Activated CD4-positive, alpha-beta T cell treated with anti-CD3 and anti-CD28 coated beads, Interleukin-2, amount 50 U/mL, for 48 hours (primary cell): Measurements from ENCODE around the gene CASP10.
A peak's percentile ranks its signal among the peaks of the same experiment; 100 is the strongest.

Experiments used
- DNase-seq, 2 experiments: peaks; one replicate each; pipeline ENCODE4 v3.0.0-alpha.2; 2020

CASP10 gene

DNA sequence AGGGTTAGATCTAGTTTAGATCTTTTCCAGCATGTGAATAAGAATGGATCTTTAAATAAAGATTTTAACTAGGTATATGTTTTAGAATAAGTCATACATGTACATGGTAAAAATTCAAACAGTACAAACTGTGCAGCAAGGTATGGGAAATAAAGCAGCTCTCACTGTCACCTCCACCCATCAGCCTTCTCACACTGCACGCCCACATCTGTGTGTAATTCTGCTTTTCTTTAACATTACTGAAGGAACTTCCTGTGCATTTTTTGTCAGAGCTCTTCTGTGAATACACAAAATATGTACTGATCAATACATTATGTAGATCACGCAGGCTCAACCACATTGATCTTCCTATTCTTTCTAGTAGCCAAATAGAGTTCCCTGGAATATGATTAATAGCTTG is 80.8 kb downstream of the CASP10 start:
- no peak for DNase-seq

DNA sequence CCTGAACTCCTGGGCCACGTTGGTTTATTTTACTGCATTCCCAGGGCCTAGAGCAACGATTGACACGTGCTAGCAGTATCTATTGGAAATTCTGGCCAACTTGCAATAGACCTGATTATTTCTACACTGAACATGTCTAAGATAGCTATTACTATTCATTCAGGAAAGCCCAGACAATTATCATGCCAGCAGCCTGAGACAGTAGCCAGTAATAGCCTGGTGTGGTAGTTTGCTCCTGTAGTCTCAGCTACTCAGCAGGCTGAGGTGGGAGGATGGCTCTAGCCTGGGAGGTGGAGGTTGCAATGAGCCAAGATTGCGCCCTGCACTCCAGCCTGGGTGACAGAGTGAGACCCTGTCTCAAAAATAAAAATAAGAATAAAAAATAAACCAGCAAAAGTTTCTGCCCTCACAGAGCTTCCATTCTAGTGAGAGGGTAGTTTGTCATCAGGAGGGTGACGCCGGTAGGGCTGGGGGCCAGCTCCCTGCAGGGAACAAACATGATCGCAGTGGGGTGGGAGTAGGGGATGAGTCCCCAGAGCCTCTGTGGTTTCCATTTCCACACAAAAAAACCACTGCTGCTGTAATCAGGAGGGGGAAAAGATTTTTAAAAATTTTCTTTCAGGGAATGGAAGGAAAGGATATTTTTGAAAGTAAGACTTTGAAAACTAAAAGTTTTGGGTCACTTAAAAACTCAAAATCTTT is 81.7 kb downstream of the CASP10 start:
- DNase-seq, result no peak

DNA sequence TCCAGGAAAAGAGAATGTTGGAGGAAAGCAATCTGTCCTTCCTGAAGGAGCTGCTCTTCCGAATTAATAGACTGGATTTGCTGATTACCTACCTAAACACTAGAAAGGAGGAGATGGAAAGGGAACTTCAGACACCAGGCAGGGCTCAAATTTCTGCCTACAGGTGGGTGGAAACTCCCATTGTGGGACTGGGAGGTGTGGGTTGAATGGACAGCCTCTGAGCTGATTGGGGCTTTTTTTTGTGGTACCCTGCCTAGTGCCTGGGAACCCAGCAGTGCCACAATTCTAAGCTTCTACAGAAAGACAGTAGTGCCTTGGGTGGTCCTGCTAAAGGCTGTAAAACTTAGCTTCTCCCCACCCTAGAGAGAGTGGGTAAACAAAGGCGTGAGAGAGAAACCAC is 83.7 kb downstream of the CASP10 start:
- no peak for DNase-seq

DNA sequence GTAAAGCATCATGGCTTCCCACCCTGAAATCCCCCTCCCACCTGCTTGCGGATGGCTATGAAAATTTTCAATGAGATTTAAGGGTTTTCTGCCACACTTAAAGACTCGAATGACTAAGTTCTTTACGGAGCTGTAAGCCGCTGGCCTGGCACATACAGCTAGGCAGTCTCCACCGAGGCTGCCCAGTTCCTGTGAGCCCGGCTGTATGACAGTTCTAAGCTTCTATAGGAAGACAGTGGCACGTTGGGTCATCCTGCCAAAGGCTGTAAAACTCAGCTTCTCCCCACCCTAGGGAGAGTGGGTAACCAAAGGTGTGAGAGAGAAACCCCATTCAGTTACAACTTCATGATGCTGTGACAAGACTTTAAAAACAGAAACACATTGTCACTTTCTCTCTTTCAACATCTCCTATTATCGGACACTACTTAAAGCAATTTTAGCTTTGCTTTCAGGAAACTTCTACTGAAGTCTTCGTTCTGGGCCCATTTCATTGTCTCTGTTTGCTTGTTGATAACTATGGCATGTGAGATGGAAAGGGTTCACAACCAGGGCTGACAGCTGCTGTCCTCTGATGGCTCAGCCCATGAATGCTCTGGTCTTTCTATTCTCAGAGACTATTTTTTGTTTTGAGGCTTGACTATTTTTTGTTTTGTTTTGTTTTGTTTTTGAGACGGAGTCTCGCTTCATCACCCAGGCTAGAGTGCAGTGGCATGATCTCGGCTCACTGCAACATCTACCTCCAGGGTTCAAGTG is 84.5 kb downstream of the CASP10 start:
- DNase-seq, result peak; percentile 26 to 47

DNA sequence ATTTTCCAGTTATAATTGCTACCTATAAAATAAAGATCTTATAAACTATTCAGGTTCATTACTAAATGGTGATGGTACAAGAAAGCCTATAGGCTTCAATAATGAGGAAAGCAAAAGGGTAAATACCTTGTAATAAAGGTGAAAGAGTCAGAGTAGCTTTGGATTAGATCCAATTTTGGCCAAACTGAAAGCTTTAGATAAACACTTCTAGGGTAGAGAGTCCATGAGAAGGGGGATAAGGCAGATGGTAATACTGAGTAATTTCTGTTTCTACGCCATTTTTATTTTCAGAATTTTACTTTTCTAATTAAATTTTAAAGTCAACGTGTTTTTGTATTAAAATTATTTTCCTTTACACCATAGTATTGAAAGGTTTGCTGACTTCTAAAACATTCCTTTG is 86.8 kb downstream of the CASP10 start:
- no peak for DNase-seq

DNA sequence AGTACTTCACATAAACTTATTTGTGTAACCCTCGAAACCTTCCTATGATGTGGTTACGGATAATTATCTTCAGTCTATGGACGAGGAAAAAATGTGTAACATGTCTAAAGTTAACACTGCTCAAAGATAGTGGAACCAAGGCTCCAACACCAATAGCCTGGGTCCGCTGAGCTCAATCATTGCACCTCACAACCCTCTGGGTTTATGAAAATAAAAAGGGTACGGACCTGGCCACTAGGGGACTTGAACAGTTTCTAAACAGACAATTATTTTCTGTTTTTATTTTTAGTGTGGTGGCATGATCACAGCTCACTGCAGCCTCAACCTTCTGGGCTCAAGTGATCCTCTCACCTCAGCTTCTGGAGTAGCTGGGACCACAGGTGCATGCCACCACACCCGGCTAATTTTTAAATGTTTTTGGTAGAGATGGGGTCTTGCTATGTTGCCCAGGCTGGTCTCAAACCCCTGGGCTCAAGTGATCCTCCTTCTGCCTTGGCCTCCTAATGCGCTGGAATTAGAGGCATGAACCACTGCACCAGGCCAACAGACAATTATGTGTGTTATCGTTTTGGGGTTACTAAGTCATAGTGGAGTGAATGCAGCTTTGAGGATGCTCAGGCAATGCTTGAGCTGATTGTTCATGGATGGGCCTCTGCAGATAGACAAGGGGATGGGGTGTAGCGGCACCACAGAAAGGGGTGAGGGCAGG is 87.5 kb downstream of the CASP10 start:
- no peak for DNase-seq

DNA sequence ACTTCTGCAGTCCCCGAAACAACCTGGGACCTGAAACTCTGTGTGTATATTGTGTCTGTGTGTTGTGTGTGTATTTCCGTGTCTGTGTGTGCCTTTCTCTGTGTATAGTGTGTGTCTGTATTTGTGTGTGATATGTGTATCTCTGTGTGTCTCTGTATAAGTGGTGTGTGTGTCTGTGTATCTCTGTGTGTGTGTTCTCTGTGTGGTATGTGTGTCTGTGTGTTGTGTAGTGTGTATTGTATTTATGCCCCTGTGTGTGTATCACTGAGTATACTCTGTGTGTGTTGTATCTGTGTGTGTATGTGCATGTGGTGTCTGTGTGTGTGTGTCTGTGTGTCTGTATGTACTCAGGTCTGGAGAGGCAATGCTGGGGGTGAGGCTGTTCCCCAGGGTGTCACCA is 89.0 kb downstream of the CASP10 start:
- no peak for DNase-seq

DNA sequence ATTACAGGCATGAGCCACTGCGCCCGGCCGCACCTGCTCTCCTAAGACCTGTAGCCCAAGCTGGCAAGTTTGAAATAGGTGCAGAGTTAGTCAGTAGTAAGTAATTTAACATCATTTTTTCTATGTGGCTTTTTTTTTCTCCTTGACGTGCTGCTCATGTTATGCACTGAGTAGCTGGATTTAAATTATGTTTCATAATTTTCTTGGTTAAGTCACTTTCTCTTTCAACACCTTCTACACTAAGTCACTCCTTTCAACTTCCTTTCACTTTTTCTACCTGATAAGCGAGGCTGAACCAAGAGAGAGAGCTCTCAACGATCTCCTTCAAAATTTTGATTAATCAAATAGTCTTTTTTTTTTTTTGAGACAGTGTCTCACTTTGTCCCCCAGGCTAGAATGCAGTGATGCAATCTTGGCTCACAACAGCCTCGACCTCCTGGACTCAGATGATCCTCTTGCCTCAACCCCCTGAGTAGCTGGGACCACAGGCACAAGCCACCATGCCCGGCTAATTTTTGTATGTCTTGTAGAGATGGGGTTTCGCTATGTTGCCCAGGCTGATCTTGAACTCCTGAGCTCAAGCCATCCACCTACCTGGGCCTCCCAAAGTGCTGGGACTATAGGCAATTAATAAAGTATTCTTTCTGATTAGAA is 90.5 kb downstream of the CASP10 start:
- DNase-seq, result no peak

DNA sequence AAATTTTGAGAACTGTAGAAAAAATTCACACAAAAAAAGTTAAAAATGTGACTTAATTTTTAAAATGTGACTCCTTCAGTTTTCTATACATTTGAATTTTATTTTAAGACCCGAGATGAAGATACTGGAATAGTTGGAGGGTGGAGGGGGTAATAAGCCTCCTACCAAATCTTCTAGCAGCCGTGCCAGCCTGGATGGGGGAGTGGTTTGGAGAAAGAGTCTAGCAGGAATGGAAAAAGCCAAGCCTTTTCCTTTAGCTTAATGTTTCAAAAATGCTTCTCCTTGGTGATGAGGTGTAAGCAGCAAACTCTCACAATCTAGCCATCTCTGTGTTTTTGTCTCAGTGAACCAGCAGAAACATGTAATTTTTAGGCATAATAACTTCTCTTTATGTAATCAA is 92.1 kb downstream of the CASP10 start:
- no peak for DNase-seq

DNA sequence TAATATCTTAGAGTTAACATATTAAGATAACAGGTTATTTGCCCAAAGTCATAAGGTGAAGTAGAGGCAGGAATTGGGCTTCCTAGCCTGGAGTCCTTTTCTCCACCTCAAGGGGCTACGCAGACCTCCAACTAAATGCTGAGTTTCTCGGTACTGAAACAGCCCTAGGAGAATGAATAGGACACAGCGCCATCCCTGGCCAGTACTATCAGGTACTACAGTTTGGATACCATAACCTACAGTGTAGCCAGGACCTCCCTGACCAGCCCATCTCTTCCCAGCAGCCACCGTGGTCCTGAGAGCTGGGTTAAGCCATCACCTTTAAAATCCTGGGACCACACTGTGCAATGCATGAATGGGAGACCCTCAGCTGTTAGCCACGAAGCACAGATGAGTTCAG is 93.0 kb downstream of the CASP10 start:
- DNase-seq, result no peak

DNA sequence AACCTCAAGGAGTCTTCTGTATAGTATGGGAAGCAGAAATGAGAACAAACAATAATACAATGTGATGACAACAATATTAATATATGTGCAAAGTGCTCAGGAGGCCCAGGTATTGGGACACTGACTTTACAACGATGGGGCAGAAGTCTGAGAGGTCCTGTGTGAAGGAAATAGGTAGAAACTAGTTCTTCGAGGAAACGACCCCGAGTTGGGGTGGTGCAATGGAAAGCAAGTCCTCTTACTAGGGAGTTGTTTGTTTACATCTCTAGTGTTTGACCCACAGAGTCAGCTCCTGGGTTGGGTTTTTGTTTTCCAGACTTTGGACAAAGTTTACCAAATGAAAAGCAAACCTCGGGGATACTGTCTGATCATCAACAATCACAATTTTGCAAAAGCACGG is 93.6 kb downstream of the CASP10 start:
- DNase-seq, result no peak
